AG04450 (cell line): ENCODE data around the gene EXOC8. TPM values are rescaled to one million over a fixed set of nuclear protein-coding genes. Genes with fewer than 3 reads are reported as not detected.

Experiments used
- CTCF ChIA-PET: fragments of 300-600, 350-600 bp; formaldehyde crosslinking; extraction: SDS; loops from one replicate; lab custom pipeline; 2022; ENCODE audit warnings: antibody characterized with exemption, inconsistent platforms; lab: Charles Lee
- POLR2A ChIA-PET: fragments of 350-600 bp; formaldehyde crosslinking; extraction: SDS; loops from one replicate; lab custom pipeline; 2021; ENCODE audit warnings: antibody characterized with exemption, inconsistent platforms; lab: Yijun Ruan, JAX
- DNase-seq: peaks from one replicate; pipeline ENCODE4 v3.0.0-alpha.2; 2011; ENCODE audit warnings: low read depth, low spot score
- H3K27ac ChIP-seq: one replicate; pipeline ENCODE4 v1.5.1; 2012; ENCODE audit warnings: low read depth, low read length, control low read depth
- H3K27me3 ChIP-seq: one replicate; pipeline ENCODE4 v1.6.0; 2012; ENCODE audit warnings: low read length; ENCODE audit not compliant: control insufficient read depth, insufficient read depth
- H3K4me3 ChIP-seq: 2 replicates; pipeline ENCODE4 v1.5.1; 2011; ENCODE audit warnings: mild to moderate bottlenecking, low read depth, low read length, control low read depth
- H3K9me3 ChIP-seq: 2 replicates; pipeline ENCODE4 v1.5.1; 2012; ENCODE audit warnings: low read length; ENCODE audit not compliant: control insufficient read depth, insufficient read depth
- CTCF ChIP-seq: IDR thresholded peaks from 2 replicates; pipeline ENCODE4 v1.5.1; 2011; ENCODE audit warnings: low read depth, low read length, control low read depth, inconsistent platforms
- polyA plus RNA-seq: library from polyadenylated mRNA; depleted of rRNA; stranded (reverse); fragments of >200 nt; gene quantifications from 2 replicates; pipeline ENCODE4 v1.2.3, GENCODE V29; 2011

EXOC8 gene
- polyA plus RNA-seq, 1 experiment = 5.0 TPM

GRCh38 chr1:231335663-231336602, 1.7 kb downstream of the EXOC8 start:
- CTCF ChIA-PET = interaction anchor here (0.8 to 3.3 kb wide), 2 partner anchors 21 to 254 kb away, joined by 3 to 14 read pairs; no protein-coding TSS in a partner anchor
- Histone ChIP-seq H3K4me3 (peak overlapping the region; percentile 99), H3K27ac (no peak overlapping the region), H3K9me3 (peaks cover 5% of the 10 kb centered on the region; the same call in 1 of the 2 replicates), H3K27me3 (no peaks in the 10 kb centered on the region)
- POLR2A ChIA-PET = no interaction called here
- DNase-seq = no peak
- TF ChIP-seq CTCF = no peak

- TF ChIP-seq CTCF = no peak
- peaks cover 5% of the 10 kb centered on the region; the same call in 1 of the 2 replicates for H3K9me3 ChIP-seq
- CTCF ChIA-PET = interaction anchor here (0.7 to 0.8 kb wide), 3 partner anchors 22 to 108 kb away, joined by 3 read pairs; no protein-coding TSS in a partner anchor
- POLR2A ChIA-PET = no interaction called here
- no peaks in the 10 kb centered on the region for H3K27me3 ChIP-seq
- no peak overlapping the region for H3K27ac ChIP-seq
- no peak for DNase-seq
- H3K4me3 ChIP-seq = peak overlapping the region; percentile 99
These were observed 2.7 kb downstream of the EXOC8 start for GRCh38 chr1:231334952-231335351.

GRCh38 chr1:231334079-231334666, 3.5 kb downstream of the EXOC8 start:
- no peak overlapping the region for H3K27ac ChIP-seq
- ChIA-PET CTCF (interaction anchor here (0.6 to 1.1 kb wide), 3 partner anchors 24 to 422 kb away, joined by 3 read pairs; no protein-coding TSS in a partner anchor), POLR2A (no interaction called here)
- peaks cover 5% of the 10 kb centered on the region; the same call in 1 of the 2 replicates for H3K9me3 ChIP-seq
- no peak for DNase-seq
- TF ChIP-seq CTCF = no peak
- no peaks in the 10 kb centered on the region for H3K27me3 ChIP-seq
- peak overlapping the region; percentile 99 for H3K4me3 ChIP-seq

- CTCF ChIA-PET = interaction anchor here (1.1 kb wide), 1 partner anchor 423 kb away, joined by 3 read pairs; no protein-coding TSS in a partner anchor
- no peak for TF ChIP-seq CTCF
- POLR2A ChIA-PET = no interaction called here
- peaks cover 5% of the 10 kb centered on the region; the same call in 1 of the 2 replicates for H3K9me3 ChIP-seq
- H3K27ac ChIP-seq = no peak overlapping the region
- no peak overlapping the region for H3K4me3 ChIP-seq
- no peaks in the 10 kb centered on the region for H3K27me3 ChIP-seq
- no peak for DNase-seq
These were observed 4.9 kb downstream of the EXOC8 start for GRCh38 chr1:231332761-231333160.
